ENCODE measurements around the gene PDE4A.
A peak's percentile ranks its signal among the peaks of the same experiment; 100 is the strongest.
"Not testable (repeated sequence)": the region's sequence is repeated elsewhere in the genome, so short reads cannot be mapped to it uniquely, and the experiment has no call there.

The PDE4A gene

GRCh38 chr19:10404888-10405820, 15.2 kb upstream of the PDE4A start:
- no peak for DNase-seq

- DNase-seq = no peak
These were observed 14.1 kb upstream of the PDE4A start for GRCh38 chr19:10406191-10406590.

GRCh38 chr19:10407096-10407495, 13.2 kb upstream of the PDE4A start:
- DNase-seq = no peak

GRCh38 chr19:10408511-10409283, 11.6 kb upstream of the PDE4A start:
- no peak for DNase-seq

GRCh38 chr19:10411224-10411623, 9.1 kb upstream of the PDE4A start:
- DNase-seq = not testable (repeated sequence)

- no peak for DNase-seq
These were observed 7.9 kb upstream of the PDE4A start for GRCh38 chr19:10412257-10412977.

GRCh38 chr19:10416083-10416379, 4.3 kb upstream of the PDE4A start:
- DNase-seq = no peak

- peak; percentile 73 for DNase-seq
These were observed 3.7 kb upstream of the PDE4A start for GRCh38 chr19:10416380-10417257.

GRCh38 chr19:10417541-10418234, 2.6 kb upstream of the PDE4A start:
- DNase-seq = no peak

- DNase-seq = no peak
These were observed 2.2 kb upstream of the PDE4A start for GRCh38 chr19:10418235-10418484.

- no peak for DNase-seq
These were observed 1.7 kb upstream of the PDE4A start for GRCh38 chr19:10418485-10419199.

GRCh38 chr19:10419200-10419645, 1.1 kb upstream of the PDE4A start:
- no peak for DNase-seq

- DNase-seq = no peak
These were observed 493 bp upstream of the PDE4A start for GRCh38 chr19:10419646-10420443.

GRCh38 chr19:10421240-10422045, 1.1 kb downstream of the PDE4A start:
- DNase-seq = no peak

- no peak for DNase-seq
These were observed 1.7 kb downstream of the PDE4A start for GRCh38 chr19:10422046-10422461.

GRCh38 chr19:10422846-10423245, 2.5 kb downstream of the PDE4A start:
- DNase-seq = no peak

- DNase-seq = no peak
These were observed 3.8 kb downstream of the PDE4A start for GRCh38 chr19:10424011-10424637.

GRCh38 chr19:10427169-10427568, 6.8 kb downstream of the PDE4A start:
- DNase-seq = no peak

- no peak for DNase-seq
These were observed 8.7 kb downstream of the PDE4A start for GRCh38 chr19:10428996-10429381.
